ENCODE results near the gene PLPPR2.

- TF ChIP-seq ETV6 (CRISPR knock-in tag; IDR thresholded peaks at IDR 0.05): no peak
- TF ChIP-seq CTCF (IDR thresholded peaks at IDR 0.05): no peak
- no peak for TF ChIP-seq USF1 (CRISPR knock-in tag; IDR thresholded peaks at IDR 0.05)
- no peak for TF ChIP-seq JAZF1 (CRISPR knock-in tag; IDR thresholded peaks at IDR 0.05)
- no peak for TF ChIP-seq ZBTB43 (CRISPR knock-in tag; IDR thresholded peaks at IDR 0.05)
- no peak for TF ChIP-seq MAX (CRISPR knock-in tag; IDR thresholded peaks at IDR 0.05)
- no peak for TF ChIP-seq ZNF512 (CRISPR knock-in tag; IDR thresholded peaks at IDR 0.05; ENCODE audit: borderline replicate concordance)
- TF ChIP-seq ATF2 (CRISPR knock-in tag; IDR thresholded peaks at IDR 0.05; ENCODE audit: borderline replicate concordance, low read depth): no peak
- TF ChIP-seq PRRX2 (CRISPR knock-in tag; IDR thresholded peaks at IDR 0.05): no peak
Measured at GRCh38 chr19:11399667-11400066, 44.4 kb downstream of the PLPPR2 start.

All from WTC11 (cell line).